ENCODE results near the gene NDST1. TPM values are rescaled to one million over a fixed set of nuclear protein-coding genes. Genes with fewer than 3 reads are reported as not detected.

Gene NDST1
- total RNA-seq, 2 experiments from 2014 or later = 1.1 to 1.6 TPM

DNA sequence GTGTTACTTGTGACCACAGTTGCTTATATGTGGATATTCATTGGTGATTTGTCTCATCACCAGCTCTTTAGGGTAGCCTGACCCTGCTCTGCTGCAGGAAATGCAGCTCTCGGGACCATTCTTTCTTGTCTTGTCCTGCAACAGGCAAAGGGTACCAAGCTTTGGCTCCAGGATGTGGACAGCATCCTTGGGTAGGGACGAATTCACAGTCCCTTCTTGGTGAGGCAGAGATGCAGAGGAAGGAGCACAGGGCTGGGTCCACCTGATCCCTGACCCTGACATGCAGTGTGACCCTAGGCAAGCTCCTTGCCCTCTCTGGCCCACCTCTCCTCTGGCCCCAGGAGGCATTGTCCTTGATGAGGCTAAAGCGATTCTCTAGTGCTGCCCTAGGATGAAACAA lies 95.6 kb downstream of the NDST1 start:
- Mint-ChIP-seq H3K27me3 (peaks cover 4% of the 10 kb centered on the region), H3K4me3 (no peak overlapping the region), H3K36me3 (ENCODE audit: low read depth) (no peaks in the 10 kb centered on the region), H3K9me3 (no peaks in the 10 kb centered on the region), H3K4me1 (ENCODE audit: low read depth) (no peaks in the 10 kb centered on the region), H3K27ac (no peak overlapping the region)
- Histone ChIP-seq H3K36me3 (ENCODE audit: insufficient read depth, low read length) (no peaks in the 10 kb centered on the region), H3K4me3 (ENCODE audit: low read length) (no peak overlapping the region), H3K9me3 (ENCODE audit: control insufficient read depth in 1 of 2, insufficient read depth in 1 of 2, low read length in 2 of 2) (no peaks in the 10 kb centered on the region), H3K27ac (ENCODE audit: low read depth in 1 of 2, low read length in 2 of 2) (no peak overlapping the region), H3K4me1 (ENCODE audit: insufficient read depth, low read length) (no peaks in the 10 kb centered on the region), H3K27me3 (ENCODE audit: control insufficient read depth in 1 of 2, insufficient read depth in 2 of 2, low read length in 2 of 2) (no peaks in the 10 kb centered on the region)
- intact Hi-C loops (cut with DNase I, micrococcal nuclease) = no loop called here
- DNase-seq (no peak), ATAC-seq (ENCODE audit: poor library complexity) (no peak)
- ChIA-PET POLR2A (no interaction called here), CTCF (no interaction called here)
- TF ChIP-seq CTCF (IDR thresholded peaks at IDR 0.05) = no peak

DNA sequence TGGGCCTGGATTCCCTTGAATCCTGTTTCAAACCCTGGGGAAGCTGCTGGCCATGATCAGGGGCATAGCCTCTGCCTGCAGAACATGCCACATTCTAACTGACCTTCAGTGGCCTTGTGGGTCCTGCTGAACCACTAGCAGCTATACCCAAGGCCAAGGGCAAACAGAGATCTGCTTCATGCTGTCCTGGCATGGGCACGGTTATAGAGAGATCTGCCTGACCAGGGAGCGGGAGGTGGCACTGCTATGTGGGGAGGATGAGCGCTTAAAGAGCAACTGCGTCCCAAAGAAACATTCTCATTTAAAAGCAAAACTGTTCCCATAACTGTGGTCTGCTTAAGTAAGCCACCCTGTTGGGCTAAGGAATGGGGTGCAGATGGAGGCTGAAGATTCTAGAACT lies 96.1 kb downstream of the NDST1 start:
- Histone ChIP-seq H3K4me1 (ENCODE audit: insufficient read depth, low read length) (no peaks in the 10 kb centered on the region), H3K27me3 (ENCODE audit: control insufficient read depth in 1 of 2, insufficient read depth in 2 of 2, low read length in 2 of 2) (no peaks in the 10 kb centered on the region), H3K9me3 (ENCODE audit: control insufficient read depth in 1 of 2, insufficient read depth in 1 of 2, low read length in 2 of 2) (no peaks in the 10 kb centered on the region), H3K27ac (ENCODE audit: low read depth in 1 of 2, low read length in 2 of 2) (no peak overlapping the region), H3K36me3 (ENCODE audit: insufficient read depth, low read length) (no peaks in the 10 kb centered on the region), H3K4me3 (ENCODE audit: low read length) (no peak overlapping the region)
- Mint-ChIP-seq H3K4me3 (no peak overlapping the region), H3K9me3 (no peaks in the 10 kb centered on the region), H3K36me3 (ENCODE audit: low read depth) (no peaks in the 10 kb centered on the region), H3K4me1 (ENCODE audit: low read depth) (no peaks in the 10 kb centered on the region), H3K27ac (no peak overlapping the region), H3K27me3 (peaks cover 4% of the 10 kb centered on the region)
- intact Hi-C loops (cut with DNase I, micrococcal nuclease) = no loop called here
- DNase-seq (no peak), ATAC-seq (ENCODE audit: poor library complexity) (no peak)
- POLR2A ChIA-PET = no interaction called here
- CTCF ChIA-PET = no interaction called here
- no peak for TF ChIP-seq CTCF (IDR thresholded peaks at IDR 0.05)

- ChIA-PET CTCF (no interaction called here), POLR2A (no interaction called here)
- Mint-ChIP-seq H3K9me3 (no peaks in the 10 kb centered on the region), H3K4me1 (ENCODE audit: low read depth) (no peaks in the 10 kb centered on the region), H3K27ac (no peak overlapping the region), H3K4me3 (no peak overlapping the region), H3K27me3 (peaks cover 4% of the 10 kb centered on the region), H3K36me3 (ENCODE audit: low read depth) (no peaks in the 10 kb centered on the region)
- intact Hi-C loops (cut with DNase I, micrococcal nuclease) = no loop called here
- DNase-seq (no peak), ATAC-seq (ENCODE audit: poor library complexity) (no peak)
- Histone ChIP-seq H3K4me1 (ENCODE audit: insufficient read depth, low read length) (no peaks in the 10 kb centered on the region), H3K27me3 (ENCODE audit: control insufficient read depth in 1 of 2, insufficient read depth in 2 of 2, low read length in 2 of 2) (no peaks in the 10 kb centered on the region), H3K27ac (ENCODE audit: low read depth in 1 of 2, low read length in 2 of 2) (no peak overlapping the region), H3K9me3 (ENCODE audit: control insufficient read depth in 1 of 2, insufficient read depth in 1 of 2, low read length in 2 of 2) (no peaks in the 10 kb centered on the region), H3K36me3 (ENCODE audit: insufficient read depth, low read length) (no peaks in the 10 kb centered on the region), H3K4me3 (ENCODE audit: low read length) (no peak overlapping the region)
- TF ChIP-seq CTCF (IDR thresholded peaks at IDR 0.05) = no peak
Observed at GRCh38 chr5:150604894-150605440, 97.0 kb downstream of the NDST1 start.

All from CD4-positive, alpha-beta T cell (primary cell).